ENCODE results near the gene CACNA2D3.

Gene CACNA2D3

DNA sequence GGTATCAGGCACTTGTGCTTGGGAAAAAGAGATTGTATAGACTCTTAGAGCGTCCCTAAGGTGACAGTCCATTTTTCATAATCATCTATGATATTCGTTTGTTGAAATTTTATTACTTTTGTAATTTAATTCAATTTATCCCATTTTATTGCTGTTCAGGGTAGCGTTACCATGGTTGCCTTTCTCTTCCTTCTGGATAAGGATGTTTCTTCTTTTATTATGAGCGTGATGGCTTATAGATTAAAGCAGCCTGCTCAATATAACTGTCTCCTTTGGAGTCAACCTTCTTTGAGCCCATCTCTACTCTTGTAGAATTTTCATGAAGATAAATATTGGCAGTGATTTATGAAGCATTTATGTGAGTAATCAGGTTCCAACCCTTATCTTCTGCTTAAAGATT, 623.5 kb downstream of the CACNA2D3 start:
- no peak for DNase-seq (ENCODE audit: low read depth in 2 of 2)

DNA sequence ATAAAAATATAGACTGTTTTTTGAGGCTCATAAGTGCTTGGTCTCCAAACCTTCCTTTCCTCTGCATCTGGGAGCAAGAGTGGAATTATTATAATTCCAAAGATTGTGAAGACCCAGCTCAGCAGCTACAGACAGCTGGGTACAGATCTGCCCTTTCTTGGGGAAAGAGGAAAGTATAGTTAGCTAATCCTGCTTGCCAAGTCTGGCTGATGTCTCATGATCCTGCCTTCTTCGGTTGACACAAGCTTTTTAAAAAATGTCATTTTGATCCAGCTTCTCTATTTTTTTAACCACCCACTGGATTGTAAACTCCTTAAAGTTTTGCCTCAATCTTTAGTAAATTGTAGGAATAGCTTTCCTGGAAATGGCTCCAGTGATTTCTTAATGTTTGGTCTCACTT, 624.4 kb downstream of the CACNA2D3 start:
- no peak for DNase-seq (ENCODE audit: low read depth in 2 of 2)

DNA sequence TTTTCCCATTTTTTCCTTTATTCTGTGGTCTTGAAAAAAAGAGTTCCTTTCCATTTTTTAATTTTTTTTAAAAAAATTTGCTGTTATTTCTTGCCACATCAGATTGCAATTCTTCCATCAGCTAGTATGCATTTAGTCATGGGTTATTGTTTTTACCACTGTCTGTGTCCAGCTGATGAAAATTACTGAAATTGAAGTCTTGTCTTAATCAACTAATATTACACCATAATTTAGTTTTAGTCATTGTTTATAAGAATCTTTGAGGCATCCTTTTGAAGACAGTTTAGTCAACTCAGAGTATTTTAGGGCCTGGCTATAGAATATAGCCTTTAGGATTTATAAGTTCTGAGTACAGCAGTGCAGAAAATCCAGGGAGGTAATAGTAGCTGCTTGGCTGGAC, 633.4 kb downstream of the CACNA2D3 start:
- DNase-seq (ENCODE audit: low read depth in 2 of 2): no peak

DNA sequence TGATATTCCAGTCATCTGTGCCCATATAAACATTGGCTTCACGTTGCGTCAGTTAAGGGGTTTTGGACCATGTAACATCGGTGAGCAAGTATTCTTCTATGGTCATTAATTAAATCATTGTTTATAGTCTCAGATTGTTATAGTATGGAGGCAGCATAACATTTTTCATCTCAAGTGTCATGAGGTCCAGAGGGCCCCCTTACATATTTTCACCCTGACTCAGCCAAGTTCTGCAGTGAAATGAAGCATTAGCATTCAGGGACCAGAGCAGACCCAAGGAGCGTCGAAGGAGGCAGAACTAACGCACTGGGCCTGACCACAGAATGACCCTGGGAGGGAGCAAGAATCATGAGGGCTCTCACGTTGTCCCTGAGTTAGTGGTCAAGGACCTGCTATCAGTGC, 634.0 kb downstream of the CACNA2D3 start:
- no peak for DNase-seq (ENCODE audit: low read depth in 2 of 2)

DNA sequence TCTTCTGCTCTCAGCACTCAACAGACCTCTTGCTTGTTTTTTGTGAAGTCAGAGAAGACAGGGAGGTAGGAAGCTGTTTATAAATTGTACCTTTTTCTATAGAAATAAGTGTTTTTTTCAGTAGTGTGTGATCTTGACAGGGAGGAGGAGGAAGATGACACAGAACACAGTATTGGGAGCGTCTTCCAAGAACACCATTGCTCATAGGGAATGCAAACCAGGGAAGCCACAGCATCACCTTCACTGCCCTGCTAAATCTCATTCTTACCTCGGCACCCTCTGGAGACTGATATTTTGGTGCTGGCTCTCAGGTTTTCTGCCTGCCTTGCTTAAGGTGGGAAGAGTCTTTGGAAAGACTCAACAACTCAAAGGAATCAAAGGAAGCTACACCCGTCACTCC, 636.1 kb downstream of the CACNA2D3 start:
- DNase-seq (ENCODE audit: low read depth in 2 of 2): no peak

DNA sequence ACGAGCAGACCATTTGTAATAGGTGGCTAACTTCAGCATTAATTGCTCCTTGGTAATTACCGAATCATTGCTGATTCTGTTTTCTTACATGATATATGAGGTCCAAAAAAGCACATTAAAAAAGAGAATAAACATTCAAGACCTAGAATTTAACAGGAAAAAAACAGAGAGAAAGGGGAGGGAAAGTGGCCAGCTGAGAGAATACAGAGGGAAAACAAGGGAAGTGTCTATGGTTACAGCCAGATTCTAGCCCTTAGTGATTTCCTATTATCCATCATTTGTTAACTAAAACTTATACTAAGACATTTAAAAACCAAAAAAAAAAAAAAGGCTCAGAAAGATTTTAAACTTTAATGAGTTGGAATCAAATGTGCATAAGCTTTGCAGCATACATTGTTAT, 636.8 kb downstream of the CACNA2D3 start:
- no peak for DNase-seq (ENCODE audit: low read depth in 2 of 2)

DNA sequence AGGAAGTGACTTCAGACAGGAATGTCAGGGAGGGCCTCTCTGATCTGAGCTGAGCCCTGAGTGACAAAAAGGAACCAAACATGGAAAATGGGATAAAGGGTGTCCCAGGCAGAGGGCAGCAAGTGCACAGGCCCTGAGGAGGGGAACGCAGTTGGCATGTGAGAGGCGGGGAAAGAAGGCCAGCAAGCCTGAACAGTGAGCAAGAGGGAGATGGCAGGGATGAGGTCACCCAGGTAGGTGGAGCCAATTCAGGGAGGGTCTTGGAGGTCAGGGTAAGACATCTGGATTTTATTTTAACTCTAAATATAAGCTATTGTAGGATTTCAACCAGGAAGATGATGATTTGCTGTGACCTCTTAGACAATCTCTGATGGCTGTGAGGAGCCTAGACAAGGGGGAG, 637.8 kb downstream of the CACNA2D3 start:
- no peak for DNase-seq (ENCODE audit: low read depth in 2 of 2)

DNA sequence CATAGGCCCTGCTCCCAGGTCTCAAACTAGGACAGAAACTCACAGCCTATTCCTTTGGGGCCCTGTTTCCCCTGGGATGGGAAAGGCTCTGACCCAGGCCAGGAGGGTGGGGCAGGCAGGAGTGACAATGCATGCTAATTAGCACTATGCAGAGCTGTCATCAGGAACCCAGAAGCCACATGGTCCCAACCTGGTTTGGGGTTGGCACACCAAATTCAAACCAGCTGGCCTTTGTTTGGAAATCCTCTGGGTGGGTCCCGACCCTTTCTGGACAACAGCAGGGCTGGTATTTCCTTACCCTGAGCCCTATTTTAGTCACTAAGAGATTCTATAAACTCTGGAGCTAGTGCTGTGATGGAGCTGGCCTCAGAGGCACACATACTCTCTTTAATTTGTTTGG, 639.3 kb downstream of the CACNA2D3 start:
- DNase-seq (ENCODE audit: low read depth in 2 of 2): no peak

DNA sequence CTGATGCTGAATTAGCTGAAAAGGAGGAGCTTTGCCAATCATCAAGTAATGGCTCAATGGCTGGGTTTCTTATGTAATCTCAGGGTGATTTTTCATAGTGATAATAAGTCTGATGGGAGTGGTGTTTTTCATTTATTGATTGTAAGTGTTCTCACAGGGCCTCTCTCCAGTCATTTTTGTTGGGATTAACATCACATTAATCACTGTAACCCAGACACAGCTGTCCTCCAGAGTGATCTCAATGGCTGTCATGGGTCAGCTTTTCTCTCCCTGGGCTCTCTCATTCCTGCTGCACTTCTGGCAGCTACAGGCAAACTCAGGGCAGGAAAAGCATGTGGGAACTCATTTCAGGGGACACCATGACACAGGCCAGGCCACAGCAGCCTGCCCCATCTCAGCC, 642.6 kb downstream of the CACNA2D3 start:
- DNase-seq (ENCODE audit: low read depth in 2 of 2): no peak

DNA sequence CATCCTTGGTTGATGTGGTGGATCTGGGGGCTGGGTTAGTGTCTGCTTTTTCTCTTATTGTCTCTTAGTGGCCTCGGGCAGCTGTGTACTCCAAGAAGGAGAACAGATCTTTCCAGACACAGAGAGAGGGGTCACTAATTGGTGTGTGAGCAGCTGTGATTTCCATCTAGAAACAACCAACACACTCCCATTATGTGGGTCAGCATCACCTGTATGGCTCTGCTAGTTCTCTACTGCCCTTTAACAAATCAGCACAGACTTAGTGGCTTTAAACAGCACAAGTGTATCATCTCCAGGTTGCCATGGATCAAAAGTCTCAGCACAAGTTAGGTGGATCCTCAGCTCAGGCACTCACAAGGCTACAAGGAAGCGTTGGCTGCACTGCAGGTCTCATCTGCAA, 648.7 kb downstream of the CACNA2D3 start:
- DNase-seq (ENCODE audit: low read depth in 2 of 2): no peak

DNA sequence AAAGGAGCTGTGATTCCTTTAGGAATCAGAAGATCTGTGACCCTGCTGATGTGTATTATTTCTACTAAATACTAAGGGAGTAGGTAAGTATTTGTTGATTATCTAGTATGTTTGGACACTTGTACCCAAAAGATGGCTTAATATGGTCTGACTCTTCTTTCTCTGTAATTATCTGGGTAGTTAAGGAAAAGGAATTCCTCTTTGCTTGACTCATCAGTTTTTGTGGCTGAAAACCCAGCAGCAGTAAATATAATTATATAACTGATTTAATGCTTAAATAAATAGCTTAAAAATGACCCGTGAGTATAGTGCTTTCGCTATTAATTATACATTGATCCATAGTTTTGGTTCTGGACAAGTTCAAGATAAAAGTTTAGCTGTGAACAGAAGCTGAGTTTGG, 649.7 kb downstream of the CACNA2D3 start:
- DNase-seq (ENCODE audit: low read depth in 2 of 2): no peak

DNA sequence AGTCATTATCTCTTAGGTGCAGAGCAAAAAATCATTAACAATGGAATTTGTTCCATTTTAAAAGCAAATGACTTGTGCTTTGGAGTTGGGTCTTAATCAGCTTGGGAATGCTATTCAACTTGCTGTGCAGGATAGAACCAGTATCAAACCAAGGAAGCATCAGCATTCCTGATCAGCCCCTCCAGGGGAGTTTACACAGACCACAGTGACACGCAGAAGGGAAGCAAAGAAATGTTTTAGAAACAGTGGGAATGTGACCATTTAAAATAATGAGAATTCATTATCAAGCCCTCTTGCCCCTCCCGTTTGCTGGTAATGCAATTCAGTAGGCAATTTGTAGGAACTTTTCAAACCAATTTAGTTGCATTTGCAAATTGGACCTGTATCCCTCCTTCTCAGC, 650.4 kb downstream of the CACNA2D3 start:
- no peak for DNase-seq (ENCODE audit: low read depth in 2 of 2)

DNA sequence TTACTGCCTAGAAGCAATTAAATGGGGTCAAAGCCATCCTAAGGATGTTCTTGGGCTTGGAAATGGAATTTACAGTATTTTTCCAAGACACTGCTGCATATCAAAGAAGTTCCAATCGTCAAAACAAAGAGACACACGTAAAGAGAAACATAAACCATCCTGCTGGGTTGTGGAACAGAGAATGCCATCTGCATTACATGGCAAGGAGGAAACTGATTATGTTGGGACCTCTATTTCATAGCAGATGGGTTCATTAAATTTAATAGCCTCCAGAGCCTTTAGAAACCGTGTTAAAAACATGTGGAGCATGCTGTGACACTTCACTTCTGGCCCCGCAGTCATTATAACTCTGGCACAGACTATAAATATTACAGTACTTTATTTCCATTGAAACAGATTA, 650.9 kb downstream of the CACNA2D3 start:
- DNase-seq (ENCODE audit: low read depth in 2 of 2): no peak

DNA sequence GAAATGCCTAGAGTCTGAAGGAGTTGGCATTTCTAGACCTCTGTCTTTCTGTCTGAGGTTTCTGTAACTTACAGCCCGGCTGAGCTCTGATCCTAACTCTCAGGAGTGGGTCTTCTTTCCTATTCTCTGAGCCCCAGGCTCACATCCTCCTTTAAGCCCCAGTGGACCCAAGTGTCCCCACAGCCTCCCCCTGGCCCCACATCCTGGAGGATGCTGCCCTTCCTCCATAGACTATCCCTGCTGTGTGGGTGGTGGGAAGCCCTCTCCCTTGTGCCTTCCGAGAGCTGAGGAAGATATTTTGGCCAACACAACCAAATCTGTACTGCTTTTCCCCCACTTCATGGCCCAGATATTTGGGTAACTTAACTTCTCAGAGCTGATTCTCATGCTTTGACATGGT, 654.2 kb downstream of the CACNA2D3 start:
- no peak for DNase-seq (ENCODE audit: low read depth in 2 of 2)

DNA sequence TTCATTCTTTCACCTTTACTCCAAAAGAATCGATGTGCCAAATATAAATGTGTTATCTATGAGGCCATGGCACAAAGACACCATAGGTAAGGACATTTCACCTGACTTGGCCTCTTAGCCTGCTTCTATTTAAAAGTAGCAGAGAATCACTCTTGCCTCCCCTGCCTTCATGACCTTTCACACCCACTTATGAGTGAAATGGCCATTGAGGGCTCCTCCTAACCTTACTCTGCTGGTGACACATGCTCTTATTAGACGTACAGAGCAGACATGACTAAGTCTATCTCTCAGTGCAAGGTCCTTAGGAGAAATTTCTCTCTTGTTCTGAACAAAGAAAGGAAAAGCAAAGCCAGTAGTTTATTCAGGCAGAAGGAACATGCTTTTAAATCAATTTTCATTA, 654.8 kb downstream of the CACNA2D3 start:
- DNase-seq (ENCODE audit: low read depth in 2 of 2): no peak

DNA sequence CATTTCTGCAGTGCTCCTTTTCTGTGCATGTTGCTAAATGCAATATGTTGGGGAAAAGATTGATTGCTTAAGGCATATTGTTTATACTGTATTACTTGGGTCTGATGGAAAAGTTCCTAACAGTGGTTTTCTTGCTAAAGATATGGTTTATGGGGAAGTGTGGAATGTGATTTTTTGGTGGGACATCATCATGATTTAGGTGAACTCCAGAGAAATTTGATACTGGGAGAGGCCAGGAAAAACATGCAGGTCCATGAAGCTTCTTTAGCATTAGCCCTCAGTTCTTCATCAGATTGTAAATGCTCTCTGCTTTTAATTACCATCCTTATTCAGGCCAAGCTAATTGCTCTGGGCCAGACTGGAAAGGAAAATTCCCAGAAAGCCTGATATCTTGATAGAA, 658.0 kb downstream of the CACNA2D3 start:
- DNase-seq (ENCODE audit: low read depth in 2 of 2): no peak

DNA sequence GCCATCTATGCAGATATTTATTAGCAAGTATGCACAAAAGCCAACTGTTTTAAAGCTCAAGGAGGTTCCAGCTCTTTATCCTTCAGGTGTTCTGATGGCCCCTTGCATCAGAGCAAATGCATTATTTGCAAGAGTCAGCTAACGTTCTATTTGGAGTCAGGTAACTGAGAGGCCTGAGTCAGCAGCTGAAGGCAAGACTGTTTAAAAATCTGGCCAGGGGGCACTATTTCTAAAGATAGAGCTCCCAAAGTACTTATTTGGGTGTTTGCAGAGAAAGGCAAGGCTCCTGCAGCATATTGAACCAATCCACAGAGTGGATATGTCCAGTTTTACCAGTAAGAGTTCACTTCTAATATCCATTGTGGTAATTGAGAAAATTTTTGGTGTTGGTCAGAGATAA, 659.4 kb downstream of the CACNA2D3 start:
- DNase-seq (ENCODE audit: low read depth in 2 of 2): no peak

DNA sequence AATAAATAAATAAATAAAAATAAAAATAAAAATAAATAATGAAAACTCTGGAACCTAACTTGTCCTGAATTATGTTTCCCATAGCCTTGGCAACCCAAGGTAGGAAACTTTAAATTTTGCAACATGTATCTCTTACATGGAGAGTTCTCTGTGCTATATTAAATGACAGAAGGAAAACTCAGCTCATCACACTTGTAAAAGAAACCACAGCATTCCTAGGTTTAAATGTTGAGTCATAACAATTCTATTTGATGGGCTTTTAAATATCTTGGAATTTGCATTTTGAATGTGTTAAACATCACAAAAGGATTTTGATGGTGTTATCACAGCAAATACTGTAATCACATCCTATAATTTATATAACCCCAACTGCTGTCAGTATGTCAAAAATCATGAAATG, 661.3 kb downstream of the CACNA2D3 start:
- no peak for DNase-seq (ENCODE audit: low read depth in 2 of 2)

DNA sequence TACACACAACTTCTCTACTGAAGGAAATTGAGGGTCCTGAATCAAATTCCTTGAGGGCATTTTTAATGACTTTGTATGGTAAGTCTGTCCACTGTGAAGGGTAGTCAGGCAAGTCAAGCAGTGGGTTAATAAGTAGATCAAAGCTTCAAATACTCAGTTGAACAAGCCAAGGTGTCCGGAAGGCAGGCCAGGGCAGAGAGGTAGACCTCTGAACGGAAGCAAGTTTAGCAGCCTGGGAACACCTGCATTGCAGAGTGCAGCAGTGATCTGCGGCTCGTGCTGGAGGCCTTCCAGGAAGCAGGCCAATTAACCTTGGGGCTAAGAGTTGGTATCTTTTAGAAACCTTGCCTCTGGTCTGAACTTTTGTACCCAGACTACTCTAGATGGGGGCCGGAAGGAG, 661.7 kb downstream of the CACNA2D3 start:
- no peak for DNase-seq (ENCODE audit: low read depth in 2 of 2)

DNA sequence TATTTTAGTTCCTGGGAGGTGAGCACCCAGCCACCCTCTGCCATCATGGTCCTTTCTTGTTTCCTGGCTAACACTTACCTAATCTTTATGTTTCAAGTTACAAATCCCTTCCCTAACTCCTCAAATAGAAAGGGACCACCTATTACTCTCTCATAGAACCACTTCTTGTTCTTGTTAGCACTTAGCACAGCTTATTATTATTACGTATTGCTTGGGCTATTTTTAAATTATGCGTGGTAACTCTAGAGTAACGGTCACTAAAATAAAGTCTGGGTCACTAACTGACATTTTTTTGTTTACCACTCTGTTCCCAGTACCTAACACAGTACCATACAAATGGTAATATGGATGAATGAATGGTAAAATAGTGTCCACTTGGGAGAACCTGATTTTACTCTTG, 663.6 kb downstream of the CACNA2D3 start:
- DNase-seq (ENCODE audit: low read depth in 2 of 2): no peak

DNA sequence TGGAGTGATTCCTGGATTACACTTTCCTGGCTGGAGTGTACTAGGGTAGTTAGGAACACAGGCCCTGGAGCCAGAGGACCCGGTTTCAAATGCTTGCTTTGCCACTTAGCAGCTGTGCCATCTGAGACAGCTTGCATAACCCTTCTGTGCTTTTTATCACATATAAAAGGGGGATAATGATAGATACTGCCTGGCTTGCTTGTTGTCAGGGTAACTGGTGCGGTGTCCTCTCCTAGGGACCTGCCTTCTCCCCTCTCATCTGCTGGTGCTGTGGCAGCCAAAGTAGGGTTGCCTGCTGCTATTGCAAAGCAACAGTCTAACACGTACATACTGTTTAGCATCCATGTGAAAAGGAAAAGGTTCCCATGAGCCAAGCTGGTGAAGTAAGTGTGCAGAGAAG, 667.7 kb downstream of the CACNA2D3 start:
- DNase-seq (ENCODE audit: low read depth in 2 of 2): no peak

DNA sequence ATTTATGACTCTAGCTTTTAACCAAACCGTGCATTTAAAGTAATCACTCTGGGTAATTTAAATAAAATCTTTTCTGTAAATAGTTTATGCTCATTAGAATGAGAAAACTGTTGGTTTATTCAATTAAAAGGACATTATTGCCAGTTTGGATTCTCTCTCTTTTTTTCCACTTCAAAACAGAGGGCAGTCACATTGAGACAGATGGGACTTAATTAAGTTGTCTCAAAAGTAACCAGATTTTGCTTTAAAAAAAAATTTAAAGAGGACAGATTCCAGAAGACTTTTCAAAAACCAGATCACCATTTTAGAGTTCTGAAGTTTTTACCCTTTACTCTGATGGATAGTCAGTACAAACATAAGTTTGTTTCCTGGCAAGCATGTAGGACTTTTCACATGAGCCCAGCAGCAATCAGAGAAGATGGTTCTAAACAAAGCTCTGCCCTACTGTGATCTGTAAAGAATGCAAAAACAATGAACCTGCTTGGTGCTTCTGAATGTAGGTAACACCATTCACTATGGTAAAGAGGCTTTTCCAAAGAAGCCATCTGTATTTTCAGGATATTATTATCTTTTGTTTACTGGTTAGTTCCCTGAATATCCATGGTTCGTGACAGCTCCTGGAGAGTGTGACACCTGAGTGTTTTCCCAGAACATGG, 669.3 kb downstream of the CACNA2D3 start:
- no peak for DNase-seq (ENCODE audit: low read depth in 2 of 2)

DNA sequence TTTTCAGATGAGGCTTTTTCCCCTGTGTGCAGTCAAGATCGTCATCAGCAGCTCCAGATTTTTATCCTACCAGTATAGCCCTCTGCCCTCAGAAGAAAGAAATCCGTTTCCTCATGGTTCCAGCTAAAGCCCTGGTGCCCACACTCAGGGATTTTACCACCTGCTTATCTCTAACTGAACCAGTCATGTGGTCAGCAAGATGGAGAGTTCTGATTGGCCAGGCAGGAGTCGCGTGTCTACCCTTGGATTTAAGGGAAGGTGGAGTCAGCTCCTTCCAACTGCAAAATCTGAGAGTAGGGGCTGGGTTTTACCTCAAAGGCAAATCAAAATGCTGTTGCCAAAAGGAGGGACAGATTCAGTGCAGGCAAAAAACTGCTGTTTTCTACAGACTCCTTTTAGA, 670.2 kb downstream of the CACNA2D3 start:
- no peak for DNase-seq (ENCODE audit: low read depth in 2 of 2)

DNA sequence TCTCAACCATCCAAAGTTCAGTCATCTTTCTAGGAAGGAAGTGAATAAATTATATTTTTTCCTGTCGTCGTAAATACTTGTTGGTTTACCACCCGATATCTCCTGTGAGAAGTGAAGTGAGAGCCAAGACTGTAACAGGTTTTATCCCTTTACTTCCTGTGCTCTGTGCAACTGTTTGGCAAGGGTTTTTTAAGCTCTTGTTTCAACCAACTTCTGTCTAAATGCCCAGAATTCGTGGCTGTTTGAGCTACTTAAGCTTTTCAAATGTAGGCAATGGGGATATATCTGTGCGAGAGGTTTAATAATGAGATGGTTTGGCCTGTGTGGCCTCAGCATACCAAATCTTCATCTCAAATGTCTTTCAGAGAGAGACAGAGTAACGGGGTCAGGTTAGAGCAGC, 670.8 kb downstream of the CACNA2D3 start:
- DNase-seq (ENCODE audit: low read depth in 2 of 2): no peak

DNA sequence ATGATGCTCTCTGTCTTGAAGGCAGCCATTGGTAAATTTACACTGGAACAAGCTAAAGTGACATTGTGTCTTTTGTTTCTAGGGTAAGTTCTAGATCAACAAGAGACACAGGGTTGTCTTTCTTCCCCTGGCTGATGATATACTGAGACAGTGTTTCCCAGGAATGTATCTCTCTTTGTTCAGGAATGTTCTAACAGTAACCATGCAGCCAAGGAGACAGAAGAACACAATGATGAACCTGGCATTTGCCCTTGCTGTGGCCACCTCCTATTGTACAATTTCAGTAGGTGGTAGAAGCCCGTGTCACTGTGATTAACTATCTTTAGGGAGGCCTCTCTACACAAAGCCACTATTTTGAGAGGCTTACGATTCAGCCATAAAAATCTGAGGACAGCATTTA, 674.8 kb downstream of the CACNA2D3 start:
- DNase-seq (ENCODE audit: low read depth in 2 of 2): no peak

Measured in stimulated activated CD4-positive, alpha-beta T cell treated with anti-CD3 and anti-CD28 coated beads, Interleukin-1b, Interleukin-23, amount 100 ng/mL, for 4 hours (primary cell).